Activated CD8-positive, alpha-beta memory T cell treated with anti-CD3 and anti-CD28 coated beads for 36 hours (primary cell): ENCODE data around the gene SDCCAG8. TPM values are rescaled to one million over a fixed set of nuclear protein-coding genes. Genes with fewer than 3 reads are reported as not detected.

Experiments
- CTCF ChIA-PET: fragments of 350-600 bp; sonication (Branson Sonifier 250); formaldehyde crosslinking; loops from one replicate; lab custom pipeline; 2021; ENCODE audit warnings: antibody characterized with exemption; lab: Charles Lee
- POLR2A ChIA-PET: fragments of 350-600 bp; sonication (Branson Sonifier 250); formaldehyde crosslinking; loops from one replicate; lab custom pipeline; 2021; ENCODE audit warnings: antibody characterized with exemption; lab: Charles Lee
- total RNA-seq, 2 experiments: library from RNA; stranded (reverse); gene quantifications; one replicate each; pipeline ENCODE4 v1.2.3, GENCODE V29; 2021

The SDCCAG8 gene
- total RNA-seq, 2 experiments from 2014 or later: 18.6 to 19.4 TPM

- CTCF ChIA-PET: no interaction called here
- POLR2A ChIA-PET: no interaction called here
These were observed 16.6 kb downstream of the SDCCAG8 start for GRCh38 chr1:243272401-243272800.

GRCh38 chr1:243273506-243273905 lies 17.7 kb downstream of the SDCCAG8 start:
- ChIA-PET POLR2A (no interaction called here), CTCF (no interaction called here)

GRCh38 chr1:243273945-243274344 lies 18.1 kb downstream of the SDCCAG8 start:
- POLR2A ChIA-PET: no interaction called here
- CTCF ChIA-PET: no interaction called here

- CTCF ChIA-PET: interaction anchor here (0.6 kb wide), 1 partner anchor 963 kb away, joined by 3 read pairs; no protein-coding TSS in a partner anchor
- POLR2A ChIA-PET: no interaction called here
These were observed 19.5 kb downstream of the SDCCAG8 start for GRCh38 chr1:243275316-243275715.

- CTCF ChIA-PET: no interaction called here
- POLR2A ChIA-PET: no interaction called here
These were observed 24.8 kb downstream of the SDCCAG8 start for GRCh38 chr1:243280571-243281129.

- POLR2A ChIA-PET: no interaction called here
- CTCF ChIA-PET: no interaction called here
These were observed 25.8 kb downstream of the SDCCAG8 start for GRCh38 chr1:243281672-243282071.

GRCh38 chr1:243286409-243287122 lies 30.7 kb downstream of the SDCCAG8 start:
- ChIA-PET CTCF (no interaction called here), POLR2A (no interaction called here)

- ChIA-PET CTCF (no interaction called here), POLR2A (interaction anchor here (0.6 kb wide), 1 partner anchor 21 kb away, joined by 4 read pairs; no protein-coding TSS in a partner anchor)
These were observed 31.3 kb downstream of the SDCCAG8 start for GRCh38 chr1:243287123-243287460.

GRCh38 chr1:243287652-243288051 lies 31.8 kb downstream of the SDCCAG8 start:
- CTCF ChIA-PET: no interaction called here
- POLR2A ChIA-PET: interaction anchor here (0.6 kb wide), 1 partner anchor 22 kb away, joined by 4 read pairs; no protein-coding TSS in a partner anchor

GRCh38 chr1:243288062-243288461 lies 32.2 kb downstream of the SDCCAG8 start:
- ChIA-PET CTCF (no interaction called here), POLR2A (no interaction called here)

- CTCF ChIA-PET: no interaction called here
- POLR2A ChIA-PET: no interaction called here
These were observed 35.5 kb downstream of the SDCCAG8 start for GRCh38 chr1:243291292-243291691.

GRCh38 chr1:243292117-243292516 lies 36.3 kb downstream of the SDCCAG8 start:
- ChIA-PET CTCF (no interaction called here), POLR2A (no interaction called here)

- CTCF ChIA-PET: no interaction called here
These were observed 38.3 kb downstream of the SDCCAG8 start for GRCh38 chr1:243293941-243294722.

GRCh38 chr1:243294723-243295121 lies 38.9 kb downstream of the SDCCAG8 start:
- POLR2A ChIA-PET: no interaction called here
- CTCF ChIA-PET: no interaction called here

More at GRCh38 chr1:243293941-243294722, 38.3 kb downstream of the SDCCAG8 start:
- POLR2A ChIA-PET: no interaction called here

- ChIA-PET CTCF (no interaction called here), POLR2A (no interaction called here)
These were observed 43.2 kb downstream of the SDCCAG8 start for GRCh38 chr1:243299069-243299468.

GRCh38 chr1:243301059-243301458 lies 45.2 kb downstream of the SDCCAG8 start:
- ChIA-PET CTCF (no interaction called here), POLR2A (no interaction called here)

GRCh38 chr1:243311809-243312208 lies 56.0 kb downstream of the SDCCAG8 start:
- ChIA-PET POLR2A (no interaction called here), CTCF (no interaction called here)

- CTCF ChIA-PET: no interaction called here
- POLR2A ChIA-PET: no interaction called here
These were observed 57.3 kb downstream of the SDCCAG8 start for GRCh38 chr1:243312952-243313634.

- ChIA-PET POLR2A (no interaction called here), CTCF (no interaction called here)
These were observed 58.0 kb downstream of the SDCCAG8 start for GRCh38 chr1:243313635-243314536.
